SK-N-SH treated with all-trans-retinoic acid at 6 μM for 48 hours (cell line): ENCODE results near the gene P2RX3.

Experiments used
- ATAC-seq: fragments of 200-7000 bp; cut with Tn5 transposase; 3 replicates; pipeline ENCODE4 v1.9.1; 2020; ENCODE audit warnings: mild to moderate bottlenecking, moderate library complexity
- BACH2 ChIP-seq: fragments of 250-450 bp; sonication (Bioruptor Pico); IDR thresholded peaks from 2 replicates; pipeline ENCODE4 v1.9.0; 2021; ENCODE audit warnings: mild to moderate bottlenecking, borderline replicate concordance
- GLIS3 ChIP-seq: fragments of 250-450 bp; sonication (Bioruptor Pico); IDR thresholded peaks from 2 replicates; pipeline ENCODE4 v1.5.0; 2020; ENCODE audit warnings: mild to moderate bottlenecking, moderate library complexity
- ISL1 ChIP-seq: fragments of 250-450 bp; sonication (Bioruptor Pico); IDR thresholded peaks from 2 replicates; pipeline ENCODE4 v2.1.2; 2022; ENCODE audit warnings: mild to moderate bottlenecking, moderate library complexity
- OSR1 ChIP-seq: fragments of 250-450 bp; sonication (Bioruptor Pico); IDR thresholded peaks from 2 replicates; pipeline ENCODE4 v1.8.0; 2022; ENCODE audit warnings: moderate library complexity, mild to moderate bottlenecking, inconsistent platforms
- PPARA ChIP-seq: fragments of 250-450 bp; sonication (Bioruptor Pico); IDR thresholded peaks from 2 replicates; pipeline ENCODE4 v1.5.0; 2020; ENCODE audit warnings: mild to moderate bottlenecking, borderline replicate concordance
- RARB ChIP-seq: fragments of 250-450 bp; sonication (Bioruptor Pico); IDR thresholded peaks from 2 replicates; pipeline ENCODE4 v1.8.0; 2021; ENCODE audit warnings: mild to moderate bottlenecking, moderate library complexity
- SNAI2 ChIP-seq: fragments of 250-450 bp; sonication (Bioruptor Pico); IDR thresholded peaks from 2 replicates; pipeline ENCODE4 v1.5.0; 2020; ENCODE audit warnings: mild to moderate bottlenecking, moderate library complexity
- TCF4 ChIP-seq: fragments of 250-450 bp; sonication (Bioruptor Pico); IDR thresholded peaks from 2 replicates; pipeline ENCODE4 v1.8.0; 2021; ENCODE audit warnings: mild to moderate bottlenecking, moderate library complexity, borderline replicate concordance
- ZC3H10 ChIP-seq: fragments of 250-450 bp; sonication (Bioruptor Pico); IDR thresholded peaks from 2 replicates; pipeline ENCODE4 v1.5.1; 2021; ENCODE audit warnings: mild to moderate bottlenecking, moderate library complexity
- ZFP30 ChIP-seq: fragments of 450-650 bp; formaldehyde crosslinking; IDR thresholded peaks from 2 replicates; pipeline ENCODE4 v1.5.0; 2022; ENCODE audit warnings: mild to moderate bottlenecking, moderate library complexity
- ZNF8 ChIP-seq: fragments of 450-650 bp; formaldehyde crosslinking; IDR thresholded peaks from 2 replicates; pipeline ENCODE4 v1.5.0; 2020; ENCODE audit warnings: mild to moderate bottlenecking, moderate library complexity
- TF ChIP-seq, protein P1 (sequence below): fragments of 250-450 bp; sonication (Bioruptor Pico); IDR thresholded peaks from 2 replicates; pipeline ENCODE4 v1.5.1; 2020; ENCODE audit warnings: low read depth, mild to moderate bottlenecking, moderate library complexity
- TF ChIP-seq, protein P2 (sequence below): fragments of 250-450 bp; sonication (Bioruptor Pico); IDR thresholded peaks from 2 replicates; pipeline ENCODE4 v1.5.0; 2020; ENCODE audit warnings: mild to moderate bottlenecking, moderate library complexity
- TF ChIP-seq, protein P3 (sequence below): fragments of 250-450 bp; sonication (Bioruptor Pico); IDR thresholded peaks from 2 replicates; pipeline ENCODE4 v1.8.0; 2020; ENCODE audit warnings: mild to moderate bottlenecking, moderate library complexity, borderline replicate concordance
- TF ChIP-seq, protein P4 (sequence below): fragments of 250-450 bp; sonication (Bioruptor Pico); IDR thresholded peaks from 2 replicates; pipeline ENCODE4 v1.5.1; 2021; ENCODE audit warnings: mild to moderate bottlenecking, moderate library complexity
- TF ChIP-seq, protein P5 (sequence below): fragments of 250-450 bp; sonication (Bioruptor Pico); IDR thresholded peaks from 2 replicates; pipeline ENCODE4 v1.8.0; 2021; ENCODE audit warnings: low read depth, mild to moderate bottlenecking, moderate library complexity, borderline replicate concordance

The P2RX3 gene

DNA sequence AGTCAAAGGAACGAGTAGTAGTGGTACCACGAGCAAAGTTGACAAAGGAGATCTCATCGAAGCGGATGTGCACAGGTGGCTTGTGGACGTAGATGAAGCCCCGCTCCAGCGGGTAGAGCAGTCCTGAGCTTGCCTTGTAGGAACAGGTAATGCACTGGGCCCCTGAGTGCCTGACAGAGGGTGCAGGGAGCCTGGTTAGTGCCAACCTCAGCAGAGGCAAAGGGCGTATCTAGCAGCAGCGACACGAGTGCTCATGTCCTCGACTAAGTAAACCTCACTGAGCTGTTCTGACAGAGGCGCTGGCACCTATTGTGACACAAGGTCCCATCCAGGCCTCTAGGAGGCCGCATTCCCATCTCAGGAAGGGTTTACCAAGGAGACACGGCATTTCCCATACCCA lies 6.4 kb upstream of the P2RX3 start (continued):
- TF ChIP-seq, protein P1, sequence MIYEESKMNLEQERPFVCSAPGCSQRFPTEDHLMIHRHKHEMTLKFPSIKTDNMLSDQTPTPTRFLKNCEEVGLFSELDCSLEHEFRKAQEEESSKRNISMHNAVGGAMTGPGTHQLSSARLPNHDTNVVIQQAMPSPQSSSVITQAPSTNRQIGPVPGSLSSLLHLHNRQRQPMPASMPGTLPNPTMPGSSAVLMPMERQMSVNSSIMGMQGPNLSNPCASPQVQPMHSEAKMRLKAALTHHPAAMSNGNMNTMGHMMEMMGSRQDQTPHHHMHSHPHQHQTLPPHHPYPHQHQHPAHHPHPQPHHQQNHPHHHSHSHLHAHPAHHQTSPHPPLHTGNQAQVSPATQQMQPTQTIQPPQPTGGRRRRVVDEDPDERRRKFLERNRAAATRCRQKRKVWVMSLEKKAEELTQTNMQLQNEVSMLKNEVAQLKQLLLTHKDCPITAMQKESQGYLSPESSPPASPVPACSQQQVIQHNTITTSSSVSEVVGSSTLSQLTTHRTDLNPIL, result no peak
- TF ChIP-seq ZFP30 (CRISPR knock-in tag), result no peak
- no peak for TF ChIP-seq TCF4 (CRISPR knock-in tag)
- no peak for TF ChIP-seq BACH2 (CRISPR knock-in tag)
- TF ChIP-seq, protein P2, sequence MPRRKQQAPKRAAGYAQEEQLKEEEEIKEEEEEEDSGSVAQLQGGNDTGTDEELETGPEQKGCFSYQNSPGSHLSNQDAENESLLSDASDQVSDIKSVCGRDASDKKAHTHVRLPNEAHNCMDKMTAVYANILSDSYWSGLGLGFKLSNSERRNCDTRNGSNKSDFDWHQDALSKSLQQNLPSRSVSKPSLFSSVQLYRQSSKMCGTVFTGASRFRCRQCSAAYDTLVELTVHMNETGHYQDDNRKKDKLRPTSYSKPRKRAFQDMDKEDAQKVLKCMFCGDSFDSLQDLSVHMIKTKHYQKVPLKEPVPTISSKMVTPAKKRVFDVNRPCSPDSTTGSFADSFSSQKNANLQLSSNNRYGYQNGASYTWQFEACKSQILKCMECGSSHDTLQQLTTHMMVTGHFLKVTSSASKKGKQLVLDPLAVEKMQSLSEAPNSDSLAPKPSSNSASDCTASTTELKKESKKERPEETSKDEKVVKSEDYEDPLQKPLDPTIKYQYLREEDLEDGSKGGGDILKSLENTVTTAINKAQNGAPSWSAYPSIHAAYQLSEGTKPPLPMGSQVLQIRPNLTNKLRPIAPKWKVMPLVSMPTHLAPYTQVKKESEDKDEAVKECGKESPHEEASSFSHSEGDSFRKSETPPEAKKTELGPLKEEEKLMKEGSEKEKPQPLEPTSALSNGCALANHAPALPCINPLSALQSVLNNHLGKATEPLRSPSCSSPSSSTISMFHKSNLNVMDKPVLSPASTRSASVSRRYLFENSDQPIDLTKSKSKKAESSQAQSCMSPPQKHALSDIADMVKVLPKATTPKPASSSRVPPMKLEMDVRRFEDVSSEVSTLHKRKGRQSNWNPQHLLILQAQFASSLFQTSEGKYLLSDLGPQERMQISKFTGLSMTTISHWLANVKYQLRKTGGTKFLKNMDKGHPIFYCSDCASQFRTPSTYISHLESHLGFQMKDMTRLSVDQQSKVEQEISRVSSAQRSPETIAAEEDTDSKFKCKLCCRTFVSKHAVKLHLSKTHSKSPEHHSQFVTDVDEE (CRISPR knock-in tag), result no peak
- TF ChIP-seq GLIS3 (CRISPR knock-in tag), result no peak

DNA sequence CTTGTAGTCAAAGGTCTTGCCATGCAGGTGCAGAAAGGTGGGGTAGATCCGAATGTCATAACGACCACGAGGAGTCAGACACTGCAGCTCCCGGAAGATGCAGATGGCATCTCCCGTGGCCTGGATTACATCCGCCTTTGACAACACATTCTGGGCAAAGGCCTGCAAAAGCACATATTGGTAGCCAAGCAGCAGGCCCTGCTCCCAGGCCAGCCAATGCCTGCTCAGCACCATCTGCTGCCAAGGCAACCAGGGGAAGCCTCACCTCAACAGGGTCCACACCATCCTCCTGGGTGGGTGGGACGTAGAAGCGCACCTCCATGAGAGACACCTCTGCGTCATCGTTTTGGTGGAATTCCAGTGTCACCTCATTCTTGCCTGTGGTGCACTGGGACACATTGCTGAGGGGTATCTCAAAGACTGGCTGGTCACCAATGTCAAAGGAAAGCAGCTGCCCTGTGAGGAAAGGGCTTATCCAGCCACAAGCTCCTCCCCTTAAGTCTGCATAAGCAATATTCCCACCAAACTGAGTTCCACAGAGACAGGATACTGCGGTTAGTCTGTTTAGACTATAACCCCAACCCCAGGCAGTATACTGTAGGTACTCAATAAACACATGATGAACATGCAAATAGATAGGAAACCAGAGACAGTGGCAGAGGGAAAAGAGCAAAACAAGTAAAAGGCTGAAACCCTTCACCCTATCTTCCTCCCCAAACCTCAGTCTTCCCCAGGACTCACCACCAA lies 5.3 kb upstream of the P2RX3 start:
- TF ChIP-seq GLIS3 (CRISPR knock-in tag), result no peak
- TF ChIP-seq, all 23 proteins: peak for 0
- ATAC-seq, result no peak

DNA sequence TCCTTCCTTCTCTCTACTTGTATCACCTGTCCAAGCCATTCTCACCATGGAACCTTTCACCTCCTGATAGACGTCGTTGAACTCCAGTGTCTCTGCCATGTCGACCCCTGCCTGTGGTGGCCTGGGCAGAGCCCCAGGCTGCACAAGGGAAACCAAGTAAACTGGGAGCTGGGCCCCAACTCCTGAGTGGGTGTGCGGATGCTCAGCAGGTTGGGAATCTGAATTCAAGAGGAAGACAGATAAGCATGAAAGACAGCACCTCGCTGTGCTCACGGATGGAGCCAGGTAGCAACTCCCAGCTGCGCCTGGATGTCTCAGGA lies 3.2 kb upstream of the P2RX3 start:
- no peak for ATAC-seq
- TF ChIP-seq BACH2 (CRISPR knock-in tag) (no peak), RARB (CRISPR knock-in tag) (no peak), ZNF8 (CRISPR knock-in tag) (no peak), ZFP30 (CRISPR knock-in tag) (no peak), OSR1 (CRISPR knock-in tag) (no peak), ZC3H10 (CRISPR knock-in tag) (no peak), ISL1 (CRISPR knock-in tag) (no peak), SNAI2 (CRISPR knock-in tag) (no peak), TCF4 (CRISPR knock-in tag) (no peak), PPARA (CRISPR knock-in tag) (no peak)
- TF ChIP-seq, protein P3, sequence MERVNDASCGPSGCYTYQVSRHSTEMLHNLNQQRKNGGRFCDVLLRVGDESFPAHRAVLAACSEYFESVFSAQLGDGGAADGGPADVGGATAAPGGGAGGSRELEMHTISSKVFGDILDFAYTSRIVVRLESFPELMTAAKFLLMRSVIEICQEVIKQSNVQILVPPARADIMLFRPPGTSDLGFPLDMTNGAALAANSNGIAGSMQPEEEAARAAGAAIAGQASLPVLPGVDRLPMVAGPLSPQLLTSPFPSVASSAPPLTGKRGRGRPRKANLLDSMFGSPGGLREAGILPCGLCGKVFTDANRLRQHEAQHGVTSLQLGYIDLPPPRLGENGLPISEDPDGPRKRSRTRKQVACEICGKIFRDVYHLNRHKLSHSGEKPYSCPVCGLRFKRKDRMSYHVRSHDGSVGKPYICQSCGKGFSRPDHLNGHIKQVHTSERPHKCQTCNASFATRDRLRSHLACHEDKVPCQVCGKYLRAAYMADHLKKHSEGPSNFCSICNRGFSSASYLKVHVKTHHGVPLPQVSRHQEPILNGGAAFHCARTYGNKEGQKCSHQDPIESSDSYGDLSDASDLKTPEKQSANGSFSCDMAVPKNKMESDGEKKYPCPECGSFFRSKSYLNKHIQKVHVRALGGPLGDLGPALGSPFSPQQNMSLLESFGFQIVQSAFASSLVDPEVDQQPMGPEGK (CRISPR knock-in tag), result no peak
- TF ChIP-seq, protein P4, sequence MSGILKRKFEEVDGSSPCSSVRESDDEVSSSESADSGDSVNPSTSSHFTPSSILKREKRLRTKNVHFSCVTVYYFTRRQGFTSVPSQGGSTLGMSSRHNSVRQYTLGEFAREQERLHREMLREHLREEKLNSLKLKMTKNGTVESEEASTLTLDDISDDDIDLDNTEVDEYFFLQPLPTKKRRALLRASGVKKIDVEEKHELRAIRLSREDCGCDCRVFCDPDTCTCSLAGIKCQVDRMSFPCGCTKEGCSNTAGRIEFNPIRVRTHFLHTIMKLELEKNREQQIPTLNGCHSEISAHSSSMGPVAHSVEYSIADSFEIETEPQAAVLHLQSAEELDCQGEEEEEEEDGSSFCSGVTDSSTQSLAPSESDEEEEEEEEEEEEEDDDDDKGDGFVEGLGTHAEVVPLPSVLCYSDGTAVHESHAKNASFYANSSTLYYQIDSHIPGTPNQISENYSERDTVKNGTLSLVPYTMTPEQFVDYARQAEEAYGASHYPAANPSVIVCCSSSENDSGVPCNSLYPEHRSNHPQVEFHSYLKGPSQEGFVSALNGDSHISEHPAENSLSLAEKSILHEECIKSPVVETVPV (CRISPR knock-in tag), result no peak
- TF ChIP-seq, protein P1, result no peak
- TF ChIP-seq, protein P5, sequence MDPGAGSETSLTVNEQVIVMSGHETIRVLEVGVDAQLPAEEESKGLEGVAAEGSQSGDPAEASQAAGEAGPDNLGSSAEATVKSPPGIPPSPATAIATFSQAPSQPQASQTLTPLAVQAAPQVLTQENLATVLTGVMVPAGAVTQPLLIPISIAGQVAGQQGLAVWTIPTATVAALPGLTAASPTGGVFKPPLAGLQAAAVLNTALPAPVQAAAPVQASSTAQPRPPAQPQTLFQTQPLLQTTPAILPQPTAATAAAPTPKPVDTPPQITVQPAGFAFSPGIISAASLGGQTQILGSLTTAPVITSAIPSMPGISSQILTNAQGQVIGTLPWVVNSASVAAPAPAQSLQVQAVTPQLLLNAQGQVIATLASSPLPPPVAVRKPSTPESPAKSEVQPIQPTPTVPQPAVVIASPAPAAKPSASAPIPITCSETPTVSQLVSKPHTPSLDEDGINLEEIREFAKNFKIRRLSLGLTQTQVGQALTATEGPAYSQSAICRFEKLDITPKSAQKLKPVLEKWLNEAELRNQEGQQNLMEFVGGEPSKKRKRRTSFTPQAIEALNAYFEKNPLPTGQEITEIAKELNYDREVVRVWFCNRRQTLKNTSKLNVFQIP (CRISPR knock-in tag), result no peak
- TF ChIP-seq, all 23 proteins: peak for 0
